RWPE2 (cell line): Measurements from ENCODE around the gene CBX5.

Source experiments
- ATAC-seq: fragments of 200-7000 bp; cut with Tn5 transposase; 3 replicates; pipeline ENCODE4 v1.9.1; 2021; ENCODE audit warnings: low read depth
- DNase-seq: peaks from one replicate; pipeline ENCODE4 v3.0.0-alpha.2; 2020; ENCODE audit warnings: low spot score
- H3K27ac ChIP-seq: fragments of 450-650 bp; 2 replicates; pipeline ENCODE4 v1.5.1; 2017; ENCODE audit warnings: mild to moderate bottlenecking; ENCODE audit not compliant: poor library complexity, severe bottlenecking
- H3K27me3 ChIP-seq: fragments of 250-450 bp; sonication (Bioruptor Pico); 2 replicates; pipeline ENCODE4 v1.5.1; 2021; ENCODE audit warnings: mild to moderate bottlenecking, moderate library complexity; ENCODE audit not compliant: insufficient read depth, poor library complexity, severe bottlenecking
- H3K36me3 ChIP-seq: fragments of 250-450 bp; sonication (Bioruptor Pico); 2 replicates; pipeline ENCODE4 v1.5.1; 2020; ENCODE audit warnings: low read depth, mild to moderate bottlenecking, moderate library complexity
- H3K4me1 ChIP-seq: fragments of 250-450 bp; sonication (Bioruptor Pico); 2 replicates; pipeline ENCODE4 v1.5.1; 2021; ENCODE audit warnings: mild to moderate bottlenecking, moderate library complexity; ENCODE audit not compliant: insufficient read depth, poor library complexity, severe bottlenecking
- H3K4me3 ChIP-seq: fragments of 250-450 bp; sonication (Bioruptor Pico); 2 replicates; pipeline ENCODE4 v1.5.1; 2021; ENCODE audit warnings: mild to moderate bottlenecking, moderate library complexity; ENCODE audit not compliant: severe bottlenecking
- H3K9me3 ChIP-seq: fragments of 250-450 bp; sonication (Bioruptor Pico); 2 replicates; pipeline ENCODE4 v1.5.1; 2021; ENCODE audit warnings: mild to moderate bottlenecking, moderate library complexity; ENCODE audit not compliant: severe bottlenecking
- TF ChIP-seq, protein P1 (sequence below): fragments of 450-650 bp; IDR thresholded peaks from one replicate; pipeline ENCODE4 v1.5.1; 2017; ENCODE audit warnings: mild to moderate bottlenecking, moderate library complexity; ENCODE audit not compliant: poor library complexity, severe bottlenecking

CBX5 gene

GRCh38 chr12:54303640-54304039, 23.7 kb upstream of the CBX5 start:
- no peak for ATAC-seq
- Histone ChIP-seq H3K4me1 (peaks cover 24% of the 10 kb centered on the region), H3K9me3 (no peaks in the 10 kb centered on the region), H3K36me3 (no peaks in the 10 kb centered on the region), H3K27me3 (no peaks in the 10 kb centered on the region), H3K27ac (no peak overlapping the region), H3K4me3 (no peak overlapping the region)
- DNase-seq: no peak
- TF ChIP-seq, protein P1, sequence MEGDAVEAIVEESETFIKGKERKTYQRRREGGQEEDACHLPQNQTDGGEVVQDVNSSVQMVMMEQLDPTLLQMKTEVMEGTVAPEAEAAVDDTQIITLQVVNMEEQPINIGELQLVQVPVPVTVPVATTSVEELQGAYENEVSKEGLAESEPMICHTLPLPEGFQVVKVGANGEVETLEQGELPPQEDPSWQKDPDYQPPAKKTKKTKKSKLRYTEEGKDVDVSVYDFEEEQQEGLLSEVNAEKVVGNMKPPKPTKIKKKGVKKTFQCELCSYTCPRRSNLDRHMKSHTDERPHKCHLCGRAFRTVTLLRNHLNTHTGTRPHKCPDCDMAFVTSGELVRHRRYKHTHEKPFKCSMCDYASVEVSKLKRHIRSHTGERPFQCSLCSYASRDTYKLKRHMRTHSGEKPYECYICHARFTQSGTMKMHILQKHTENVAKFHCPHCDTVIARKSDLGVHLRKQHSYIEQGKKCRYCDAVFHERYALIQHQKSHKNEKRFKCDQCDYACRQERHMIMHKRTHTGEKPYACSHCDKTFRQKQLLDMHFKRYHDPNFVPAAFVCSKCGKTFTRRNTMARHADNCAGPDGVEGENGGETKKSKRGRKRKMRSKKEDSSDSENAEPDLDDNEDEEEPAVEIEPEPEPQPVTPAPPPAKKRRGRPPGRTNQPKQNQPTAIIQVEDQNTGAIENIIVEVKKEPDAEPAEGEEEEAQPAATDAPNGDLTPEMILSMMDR: no peak

DNA sequence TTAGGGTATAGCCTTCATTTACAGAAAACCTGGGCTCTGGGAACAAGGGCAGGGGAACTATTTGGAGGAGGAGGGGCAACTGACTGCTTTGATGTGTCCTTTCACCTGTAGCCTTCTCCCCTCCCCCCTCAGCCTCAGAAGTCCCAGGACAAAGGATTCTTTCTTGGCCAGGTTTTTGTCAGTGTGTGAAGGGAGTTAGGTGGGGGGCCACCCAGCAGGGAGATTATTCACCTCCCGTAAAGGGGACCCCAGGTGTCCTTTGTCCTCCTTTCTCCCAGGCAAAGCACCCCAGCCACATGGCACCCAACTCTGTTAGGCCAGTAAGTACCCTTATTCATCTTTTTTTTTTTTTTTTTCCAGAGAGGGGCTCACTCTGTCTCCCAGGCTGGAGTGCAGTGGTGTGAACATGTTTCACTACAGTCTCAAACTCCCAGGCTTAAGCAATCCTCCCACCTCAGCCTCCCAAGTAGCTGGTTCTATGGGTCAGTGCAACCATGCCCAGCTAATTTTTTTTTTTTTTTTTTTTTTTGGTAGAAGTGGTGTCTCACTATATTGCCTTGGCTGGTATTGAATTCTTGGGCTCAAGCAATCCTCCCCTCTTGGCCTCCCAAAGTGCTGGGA, 21.6 kb upstream of the CBX5 start:
- Histone ChIP-seq H3K4me1 (peaks cover 26% of the 10 kb centered on the region), H3K9me3 (no peaks in the 10 kb centered on the region), H3K27me3 (no peaks in the 10 kb centered on the region), H3K4me3 (no peak overlapping the region), H3K36me3 (no peaks in the 10 kb centered on the region), H3K27ac (no peak overlapping the region)
- DNase-seq: no peak
- TF ChIP-seq, protein P1: no peak
- no peak for ATAC-seq

- no peaks in the 10 kb centered on the region for H3K36me3 ChIP-seq
- no peak within 1 kb of the TSS for H3K4me3 ChIP-seq
- TF ChIP-seq, protein P1: no peak
- H3K9me3 ChIP-seq: no peaks in the 10 kb centered on the region
- H3K27ac ChIP-seq: no peak within 1 kb of the TSS
- H3K27me3 ChIP-seq: no peaks in the 10 kb centered on the region
- DNase-seq: peak; percentile 80
- ATAC-seq: peak; percentile 85
- H3K4me1 ChIP-seq: peaks cover 26% of the 10 kb centered on the region
Observed at GRCh38 chr12:54300732-54301427, 21.0 kb upstream of the CBX5 start, which contains the start of gene NFE2. Gene NFE2 (minus strand): TSS chr12:54301015. CDS start chr12:54295248, 5,767 bp downstream.

GRCh38 chr12:54300225-54300731, 20.4 kb upstream of the CBX5 start:
- Histone ChIP-seq H3K27me3 (no peaks in the 10 kb centered on the region), H3K4me3 (no peak overlapping the region), H3K4me1 (peaks cover 26% of the 10 kb centered on the region), H3K9me3 (no peaks in the 10 kb centered on the region), H3K36me3 (no peaks in the 10 kb centered on the region), H3K27ac (no peak overlapping the region)
- ATAC-seq (no peak; the same call in 2 of the 3 replicates), DNase-seq (no peak)
- TF ChIP-seq, protein P1: no peak
